Stimulated activated naive CD4-positive, alpha-beta T cell (primary cell): Measurements from ENCODE around the gene SCN1B.
A peak's percentile ranks its signal among the peaks of the same experiment; 100 is the strongest.

ENCODE experiments used
- DNase-seq, 6 experiments: peaks; one replicate each; lab custom pipeline; 2025; lab: John Stamatoyannopoulos, UW

Gene SCN1B

GRCh38 chr19:35053667-35054293, 23.5 kb downstream of the SCN1B start:
- DNase-seq, result no peak

DNA sequence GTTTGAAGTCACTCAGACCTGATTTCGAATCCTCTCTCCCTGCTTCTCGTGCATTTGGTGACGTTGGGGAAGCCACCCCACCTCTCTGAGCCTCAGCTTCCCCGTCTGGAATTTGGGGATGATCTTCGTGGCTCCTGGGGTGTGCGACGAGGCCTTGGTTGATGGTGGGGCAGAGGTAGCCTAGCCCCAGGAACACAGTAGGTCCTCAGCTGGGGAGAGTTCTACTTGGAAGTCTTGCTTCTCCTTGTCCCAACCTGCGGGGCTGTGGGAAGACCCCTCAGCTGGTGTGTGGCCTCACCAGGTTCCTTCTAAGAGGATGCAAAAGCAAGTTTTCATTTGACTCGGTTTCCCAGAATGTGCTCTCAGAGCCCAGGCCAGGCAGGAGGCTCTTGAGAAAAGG, 24.4 kb downstream of the SCN1B start:
- DNase-seq, result no peak

DNA sequence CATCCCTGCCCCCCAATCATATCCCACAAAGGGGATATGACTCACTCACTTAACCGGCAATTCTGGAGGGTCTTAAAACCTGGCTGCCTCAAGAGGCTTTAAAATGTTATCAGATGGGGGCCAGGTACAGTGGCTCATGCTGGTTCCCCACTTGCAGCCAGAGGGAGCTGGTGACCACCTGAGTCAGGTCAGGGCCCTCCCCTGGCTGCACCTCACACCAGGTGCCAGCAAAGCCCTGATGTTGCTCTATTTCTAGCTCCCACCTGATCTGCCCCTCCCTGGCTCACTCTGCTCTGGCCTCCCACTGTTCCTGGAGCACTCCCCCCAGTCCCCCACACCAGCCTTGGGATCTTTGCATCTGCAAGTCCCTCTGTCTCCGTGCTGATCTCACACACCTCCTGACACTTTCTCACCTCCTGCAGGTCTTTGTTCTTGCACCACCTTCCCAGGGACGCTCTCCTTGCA, 25.5 kb downstream of the SCN1B start:
- DNase-seq, result no peak

DNA sequence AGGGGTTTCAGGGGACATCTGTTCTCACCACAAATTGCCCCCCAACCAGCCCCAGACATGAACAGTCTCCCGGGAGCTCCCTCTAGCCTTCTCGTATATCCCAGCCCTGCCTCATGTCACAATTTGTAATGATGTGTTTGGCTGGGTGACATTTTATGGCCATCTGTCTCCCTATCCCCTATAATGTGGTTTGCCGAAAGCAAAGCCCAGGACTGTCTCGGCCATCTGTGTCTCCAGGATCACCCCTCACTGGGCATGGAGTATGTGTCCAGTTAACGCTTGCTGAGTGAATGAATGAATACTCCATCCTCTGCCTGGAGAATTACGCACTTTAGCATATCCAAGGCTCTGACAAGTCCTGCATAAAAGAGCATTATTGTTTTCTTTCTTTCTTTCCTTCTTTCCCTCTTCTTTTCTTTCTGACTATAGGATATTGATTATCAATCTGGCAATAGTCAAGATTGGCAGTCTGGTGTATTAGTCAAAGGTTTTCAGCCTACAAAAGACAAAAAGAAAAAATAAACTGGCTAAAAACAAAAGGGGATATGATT, 26.3 kb downstream of the SCN1B start:
- DNase-seq, result no peak

DNA sequence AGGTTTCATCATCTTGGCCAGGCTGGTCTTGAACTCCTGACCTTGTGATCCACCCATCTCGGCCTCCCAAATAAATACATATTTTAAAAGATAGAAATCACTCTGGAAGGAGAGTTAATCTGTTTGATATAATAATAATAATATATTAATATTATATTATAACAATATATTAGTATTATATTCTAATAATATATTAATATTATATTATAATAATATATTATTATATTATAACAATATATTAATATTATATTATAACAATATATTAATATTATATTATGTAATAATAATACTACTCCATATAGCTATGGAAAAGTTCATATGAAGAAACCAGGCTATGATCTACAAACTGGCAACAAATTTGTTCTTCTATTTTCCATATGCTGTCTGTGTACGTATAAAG, 28.1 kb downstream of the SCN1B start:
- no peak for DNase-seq

DNA sequence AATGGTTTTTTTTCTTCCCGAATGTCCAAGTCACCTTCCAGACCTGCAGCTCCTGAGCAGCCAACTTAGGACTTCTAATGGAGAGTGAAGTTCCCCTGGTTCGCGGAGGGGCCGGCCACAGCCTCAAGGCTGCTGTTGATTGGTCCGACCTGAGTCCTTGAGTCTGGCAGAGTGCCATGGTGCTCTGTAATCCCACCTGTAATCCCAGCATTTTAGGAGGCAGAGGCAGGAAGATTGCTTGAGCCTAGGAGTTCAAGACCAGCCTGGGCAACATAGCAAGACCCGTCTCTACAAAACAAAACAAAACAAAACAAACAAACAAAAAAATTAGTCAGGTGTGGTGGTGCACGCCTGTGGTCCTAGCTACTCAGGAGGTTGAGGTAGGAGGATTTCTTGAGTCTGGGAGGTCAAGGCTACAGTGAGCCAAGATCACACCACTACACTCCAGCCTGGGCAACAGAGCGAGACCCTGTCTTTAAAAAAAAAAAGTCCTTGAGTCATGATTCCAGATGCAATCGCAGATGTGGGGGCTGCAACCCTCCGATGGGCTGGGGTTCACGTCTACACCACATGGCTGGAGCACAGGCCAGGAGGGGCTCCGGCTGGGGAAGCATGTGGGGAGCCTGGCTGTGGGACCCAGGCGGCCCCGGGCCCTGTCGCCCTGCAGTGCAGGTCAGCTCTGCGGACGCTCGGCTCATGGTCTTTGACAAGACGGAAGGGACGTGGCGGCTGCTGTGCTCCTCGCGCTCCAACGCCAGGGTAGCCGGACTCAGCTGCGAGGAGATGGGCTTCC, 28.9 kb downstream of the SCN1B start:
- DNase-seq, result no peak

GRCh38 chr19:35059799-35060091, 29.5 kb downstream of the SCN1B start:
- no peak for DNase-seq

DNA sequence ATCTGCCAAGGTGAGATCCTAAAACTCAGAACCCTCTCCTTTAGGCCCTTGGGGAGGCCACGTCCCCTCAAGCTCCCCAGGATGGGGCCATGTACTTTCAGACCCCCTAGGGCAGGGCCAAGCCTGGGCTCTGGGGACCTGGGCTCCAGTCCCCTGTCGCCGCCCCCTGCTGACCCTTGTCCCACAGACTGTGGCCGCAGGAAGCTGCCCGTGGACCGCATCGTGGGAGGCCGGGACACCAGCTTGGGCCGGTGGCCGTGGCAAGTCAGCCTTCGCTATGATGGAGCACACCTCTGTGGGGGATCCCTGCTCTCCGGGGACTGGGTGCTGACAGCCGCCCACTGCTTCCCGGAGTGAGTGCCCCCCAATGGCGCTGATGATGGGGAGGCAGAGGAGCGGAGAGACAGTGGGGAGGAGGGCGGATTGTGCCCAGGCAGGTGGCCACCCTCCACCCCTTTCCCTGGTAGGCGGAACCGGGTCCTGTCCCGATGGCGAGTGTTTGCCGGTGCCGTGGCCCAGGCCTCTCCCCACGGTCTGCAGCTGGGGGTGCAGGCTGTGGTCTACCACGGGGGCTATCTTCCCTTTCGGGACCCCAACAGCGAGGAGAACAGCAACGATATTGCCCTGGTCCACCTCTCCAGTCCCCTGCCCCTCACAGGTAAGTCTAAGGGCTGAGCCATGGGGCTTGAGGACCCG, 30.0 kb downstream of the SCN1B start:
- no peak for DNase-seq

- no peak for DNase-seq
These were observed 31.5 kb downstream of the SCN1B start for GRCh38 chr19:35061583-35062373.

GRCh38 chr19:35062942-35063341, 32.7 kb downstream of the SCN1B start:
- DNase-seq, result no peak

- DNase-seq, result no peak
These were observed 33.9 kb downstream of the SCN1B start for GRCh38 chr19:35063940-35064818.

DNA sequence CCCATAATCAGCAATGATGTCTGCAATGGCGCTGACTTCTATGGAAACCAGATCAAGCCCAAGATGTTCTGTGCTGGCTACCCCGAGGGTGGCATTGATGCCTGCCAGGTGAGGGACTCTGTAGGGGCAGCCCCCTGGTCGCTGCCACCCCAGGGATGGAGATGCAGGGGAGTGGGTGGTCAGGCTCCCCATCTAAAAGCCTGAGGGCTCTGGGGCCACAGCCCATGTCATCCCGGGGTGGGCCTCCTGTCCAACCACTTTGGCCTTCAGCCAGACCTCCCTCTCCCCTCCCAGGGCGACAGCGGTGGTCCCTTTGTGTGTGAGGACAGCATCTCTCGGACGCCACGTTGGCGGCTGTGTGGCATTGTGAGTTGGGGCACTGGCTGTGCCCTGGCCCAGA, 35.3 kb downstream of the SCN1B start:
- DNase-seq, result no peak

DNA sequence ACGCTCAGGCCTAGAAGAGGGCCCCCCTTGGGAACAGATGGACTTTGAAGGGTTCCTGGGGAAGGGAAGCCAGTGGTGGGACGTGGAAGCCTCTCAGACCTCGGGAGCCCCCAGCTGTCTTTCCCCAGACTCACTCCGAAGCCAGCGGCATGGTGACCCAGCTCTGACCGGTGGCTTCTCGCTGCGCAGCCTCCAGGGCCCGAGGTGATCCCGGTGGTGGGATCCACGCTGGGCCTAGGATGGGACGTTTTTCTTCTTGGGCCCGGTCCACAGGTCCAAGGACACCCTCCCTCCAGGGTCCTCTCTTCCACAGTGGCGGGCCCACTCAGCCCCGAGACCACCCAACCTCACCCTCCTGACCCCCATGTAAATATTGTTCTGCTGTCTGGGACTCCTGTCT, 35.9 kb downstream of the SCN1B start:
- DNase-seq, result no peak

DNA sequence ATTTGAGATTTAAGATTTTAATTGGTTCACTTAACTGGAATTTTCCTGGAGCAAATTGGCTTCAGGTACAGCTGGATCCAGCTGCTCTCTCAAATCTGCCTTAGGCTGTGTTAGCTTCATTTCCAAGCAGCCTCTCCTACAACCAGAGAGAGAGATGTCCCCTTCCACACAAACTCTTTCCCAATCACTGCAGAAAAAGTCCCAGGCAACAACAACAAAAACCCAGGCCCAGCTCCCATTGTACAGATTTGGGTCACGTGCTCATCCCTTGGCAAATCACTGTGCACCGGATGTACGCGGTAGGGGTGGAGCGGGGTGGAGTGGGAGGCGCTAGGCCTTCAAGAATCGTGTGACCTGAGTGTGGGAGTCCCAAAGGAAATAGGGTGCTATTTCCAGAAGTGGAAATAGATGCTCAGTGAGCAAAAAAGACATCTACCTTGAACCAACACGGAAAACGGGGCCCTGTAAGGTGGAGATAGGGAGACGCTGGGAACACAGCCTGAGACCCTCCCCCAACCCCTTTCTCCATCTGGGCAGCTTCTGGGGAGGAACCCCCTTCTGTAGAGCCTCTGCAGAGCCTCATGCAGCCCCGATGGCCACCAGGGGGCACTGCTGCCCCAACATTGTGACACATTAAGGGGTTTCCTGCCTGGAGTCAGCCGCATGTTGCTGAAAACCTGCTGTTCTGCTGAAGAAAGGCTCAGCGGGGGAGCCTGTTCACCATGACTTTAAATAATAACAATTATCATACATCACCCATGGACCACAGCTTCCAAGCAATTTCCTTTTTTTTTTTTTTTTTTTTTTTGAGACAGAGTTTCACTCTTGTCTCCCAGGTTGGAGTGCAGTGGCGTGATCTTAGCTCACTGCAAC, 36.7 kb downstream of the SCN1B start:
- DNase-seq, result peak; percentile 68 to 90 (median 81)

DNA sequence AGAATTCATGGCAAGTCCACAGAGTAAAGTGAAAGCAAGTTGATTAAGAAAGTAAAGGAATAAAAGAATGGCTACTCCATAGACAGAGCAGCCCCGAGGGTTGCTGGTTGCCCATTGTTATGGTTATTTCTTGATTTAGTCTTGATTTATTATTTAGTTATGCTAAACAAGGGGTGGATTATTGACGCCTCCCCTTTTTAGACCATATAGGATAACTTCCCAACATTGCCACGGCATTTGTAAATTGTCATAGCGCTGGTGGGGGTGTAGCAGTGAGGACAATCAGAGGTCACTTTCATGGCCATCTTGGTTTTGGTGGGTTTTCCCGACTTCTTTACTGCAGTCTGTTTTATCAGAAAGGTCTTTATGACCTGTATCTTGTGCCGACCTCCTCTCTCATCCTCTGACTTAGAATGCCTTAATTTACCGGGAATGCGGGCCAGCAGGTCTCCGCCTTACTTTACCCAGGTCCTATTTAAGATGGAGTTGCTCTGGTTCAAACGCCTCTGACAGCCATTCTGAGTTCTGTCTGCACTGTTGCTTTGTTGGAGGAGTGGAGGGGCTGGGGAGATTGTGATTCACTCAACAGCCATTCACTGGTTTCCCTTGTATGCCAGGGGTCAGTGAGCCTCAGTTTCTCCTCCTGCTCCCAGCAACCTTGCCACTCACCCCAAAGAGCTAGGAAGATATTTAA, 38.8 kb downstream of the SCN1B start:
- no peak for DNase-seq

- DNase-seq, result no peak
These were observed 39.4 kb downstream of the SCN1B start for GRCh38 chr19:35069696-35070095.

DNA sequence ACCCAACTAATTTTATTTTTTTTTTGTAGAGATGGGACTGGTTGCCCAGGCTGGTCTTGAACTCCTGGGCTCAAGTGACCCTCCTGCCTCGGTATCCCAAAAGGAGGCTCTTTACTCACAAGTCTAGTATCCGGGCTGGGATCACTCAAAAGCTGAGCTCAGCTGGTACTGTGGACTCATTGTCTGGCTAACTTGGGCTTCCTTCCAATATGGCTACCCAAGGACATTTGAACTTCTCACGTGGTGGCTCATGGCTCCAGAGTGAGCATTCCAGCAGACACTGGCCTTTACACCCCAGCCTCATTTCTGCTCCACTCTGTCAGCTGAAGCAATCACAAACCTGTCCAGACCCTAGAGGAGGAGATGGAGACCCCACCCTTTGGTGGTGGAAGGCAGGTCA, 40.2 kb downstream of the SCN1B start:
- no peak for DNase-seq

DNA sequence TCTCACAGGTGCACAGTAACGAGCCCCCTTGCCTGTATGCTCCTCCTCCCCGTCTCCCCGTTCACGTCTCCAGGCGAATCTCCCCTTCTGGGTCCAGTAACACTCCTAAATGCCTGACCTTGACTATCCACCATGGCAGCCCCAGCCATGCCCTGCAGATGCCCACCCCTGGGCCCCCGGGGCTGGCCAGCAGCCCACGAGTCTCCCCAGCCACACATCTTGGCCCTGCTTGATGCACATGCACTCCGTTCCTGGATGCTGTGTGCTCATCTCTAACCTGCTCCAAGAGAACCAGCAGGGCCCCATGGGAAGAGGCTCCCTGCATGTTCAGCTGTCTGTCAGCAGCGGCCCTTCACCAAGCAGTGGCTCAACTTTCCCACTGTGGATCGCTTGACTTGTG, 43.2 kb downstream of the SCN1B start:
- no peak for DNase-seq

GRCh38 chr19:35073941-35074340, 43.7 kb downstream of the SCN1B start:
- no peak for DNase-seq
